Lower leg skin (tissue), 3 donors: ENCODE data around the gene SLC10A7.

ENCODE experiments used
- POLR2A ChIP-seq, 2 donors: fragments of 450-650 bp; IDR thresholded peaks; one replicate each; pipeline ENCODE4 v1.6.1; 2016 to 2017; ENCODE audit warnings: antibody characterized with exemption in 2 of 2, mild to moderate bottlenecking in 1 of 2, moderate library complexity in 1 of 2
- TF ChIP-seq, protein P1 (sequence below), 3 donors: fragments of 450-650 bp; IDR thresholded peaks; one replicate each; pipeline ENCODE4 v1.5.1; 2016; ENCODE audit warnings: antibody characterized with exemption in 3 of 3, mild to moderate bottlenecking in 3 of 3, moderate library complexity in 2 of 3

- TF ChIP-seq, protein P1, sequence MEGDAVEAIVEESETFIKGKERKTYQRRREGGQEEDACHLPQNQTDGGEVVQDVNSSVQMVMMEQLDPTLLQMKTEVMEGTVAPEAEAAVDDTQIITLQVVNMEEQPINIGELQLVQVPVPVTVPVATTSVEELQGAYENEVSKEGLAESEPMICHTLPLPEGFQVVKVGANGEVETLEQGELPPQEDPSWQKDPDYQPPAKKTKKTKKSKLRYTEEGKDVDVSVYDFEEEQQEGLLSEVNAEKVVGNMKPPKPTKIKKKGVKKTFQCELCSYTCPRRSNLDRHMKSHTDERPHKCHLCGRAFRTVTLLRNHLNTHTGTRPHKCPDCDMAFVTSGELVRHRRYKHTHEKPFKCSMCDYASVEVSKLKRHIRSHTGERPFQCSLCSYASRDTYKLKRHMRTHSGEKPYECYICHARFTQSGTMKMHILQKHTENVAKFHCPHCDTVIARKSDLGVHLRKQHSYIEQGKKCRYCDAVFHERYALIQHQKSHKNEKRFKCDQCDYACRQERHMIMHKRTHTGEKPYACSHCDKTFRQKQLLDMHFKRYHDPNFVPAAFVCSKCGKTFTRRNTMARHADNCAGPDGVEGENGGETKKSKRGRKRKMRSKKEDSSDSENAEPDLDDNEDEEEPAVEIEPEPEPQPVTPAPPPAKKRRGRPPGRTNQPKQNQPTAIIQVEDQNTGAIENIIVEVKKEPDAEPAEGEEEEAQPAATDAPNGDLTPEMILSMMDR (IDR thresholded peaks at IDR 0.05), result no peak
- TF ChIP-seq POLR2A (IDR thresholded peaks at IDR 0.05), result no peak
Measured at GRCh38 chr4:146317783-146318182, 204.0 kb downstream of the SLC10A7 start.
